ENCODE results near the gene PRUNE2. TPM values are rescaled to one million over a fixed set of nuclear protein-coding genes. Genes with fewer than 3 reads are reported as not detected.

PRUNE2 gene
- total RNA-seq, 4 donors from 2014 or later, result 4.0 to 20.7 (median 14.2) TPM

DNA sequence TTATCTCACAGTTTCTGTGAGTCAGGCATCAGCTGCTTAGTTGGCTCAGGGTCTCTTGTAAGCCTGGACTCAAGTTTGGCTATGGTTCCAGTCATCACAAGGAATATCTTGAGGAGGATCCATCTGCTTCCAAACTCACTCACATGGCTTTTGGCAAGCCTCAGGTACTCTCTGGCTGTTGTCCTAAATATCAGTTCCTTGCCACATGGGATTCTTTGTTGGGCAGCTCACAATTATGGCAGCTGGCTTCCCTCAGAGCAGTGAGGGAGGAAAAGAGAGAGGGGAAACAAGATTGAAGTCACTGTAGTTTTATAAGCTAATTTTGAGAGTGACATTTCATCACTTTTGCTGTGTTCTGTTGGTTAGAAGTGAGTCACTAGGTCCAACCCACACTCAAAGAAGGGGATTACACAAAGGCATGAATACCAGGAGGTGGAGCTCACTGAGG, 302.4 kb downstream of the PRUNE2 start:
- TF ChIP-seq, protein P1, sequence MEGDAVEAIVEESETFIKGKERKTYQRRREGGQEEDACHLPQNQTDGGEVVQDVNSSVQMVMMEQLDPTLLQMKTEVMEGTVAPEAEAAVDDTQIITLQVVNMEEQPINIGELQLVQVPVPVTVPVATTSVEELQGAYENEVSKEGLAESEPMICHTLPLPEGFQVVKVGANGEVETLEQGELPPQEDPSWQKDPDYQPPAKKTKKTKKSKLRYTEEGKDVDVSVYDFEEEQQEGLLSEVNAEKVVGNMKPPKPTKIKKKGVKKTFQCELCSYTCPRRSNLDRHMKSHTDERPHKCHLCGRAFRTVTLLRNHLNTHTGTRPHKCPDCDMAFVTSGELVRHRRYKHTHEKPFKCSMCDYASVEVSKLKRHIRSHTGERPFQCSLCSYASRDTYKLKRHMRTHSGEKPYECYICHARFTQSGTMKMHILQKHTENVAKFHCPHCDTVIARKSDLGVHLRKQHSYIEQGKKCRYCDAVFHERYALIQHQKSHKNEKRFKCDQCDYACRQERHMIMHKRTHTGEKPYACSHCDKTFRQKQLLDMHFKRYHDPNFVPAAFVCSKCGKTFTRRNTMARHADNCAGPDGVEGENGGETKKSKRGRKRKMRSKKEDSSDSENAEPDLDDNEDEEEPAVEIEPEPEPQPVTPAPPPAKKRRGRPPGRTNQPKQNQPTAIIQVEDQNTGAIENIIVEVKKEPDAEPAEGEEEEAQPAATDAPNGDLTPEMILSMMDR (IDR thresholded peaks at IDR 0.05; ENCODE audit: low read depth), result no peak

DNA sequence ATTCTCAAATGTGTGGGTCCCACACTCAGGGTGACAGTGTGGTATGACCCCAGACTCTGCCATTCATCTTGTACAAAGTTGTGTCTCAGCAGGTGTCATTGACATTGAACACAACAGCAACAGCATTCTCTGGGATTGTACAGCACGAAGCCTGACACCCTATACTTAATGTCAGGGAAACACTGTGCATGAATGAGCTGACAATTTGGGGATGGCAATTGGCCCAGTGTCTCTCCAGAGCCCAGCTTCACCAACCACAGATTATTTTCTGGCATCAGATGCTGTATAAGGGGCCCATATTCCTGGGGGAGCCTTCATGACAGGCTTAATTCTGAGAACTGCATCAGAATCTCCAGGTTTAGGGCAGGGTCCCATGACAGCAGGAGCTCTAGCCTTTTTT, 303.7 kb downstream of the PRUNE2 start:
- TF ChIP-seq, protein P1 (IDR thresholded peaks at IDR 0.05; ENCODE audit: low read depth), result no peak

DNA sequence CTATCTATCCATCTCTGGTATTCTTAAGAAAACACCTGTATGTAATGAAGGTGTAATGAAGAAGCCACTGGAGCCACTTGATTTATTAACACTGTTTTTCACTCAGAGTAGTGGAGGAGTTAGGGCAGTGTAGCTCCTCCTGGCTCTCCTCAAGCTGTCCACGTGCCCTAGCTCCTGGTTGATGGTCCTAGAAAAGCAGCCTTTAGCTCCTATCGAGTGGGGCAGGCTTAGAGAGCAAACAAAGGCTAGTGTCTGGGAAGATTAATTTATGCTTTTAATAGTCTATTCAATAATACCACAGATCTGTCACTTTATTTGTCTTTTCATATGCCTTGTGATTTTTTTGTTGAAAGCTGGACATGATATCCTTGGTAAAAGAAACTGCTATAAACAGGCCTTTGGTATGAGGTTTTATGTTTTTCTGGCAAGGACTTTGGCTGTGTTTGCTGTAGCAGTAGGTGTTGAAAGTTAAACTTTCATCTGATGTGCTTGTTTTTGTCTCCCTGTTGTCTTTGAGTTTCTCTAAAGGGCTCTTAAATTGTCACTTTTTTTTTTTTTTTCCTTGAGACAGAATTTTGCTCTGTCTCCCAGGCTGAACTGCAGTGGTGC, 305.8 kb downstream of the PRUNE2 start:
- TF ChIP-seq, protein P1 (IDR thresholded peaks at IDR 0.05; ENCODE audit: low read depth), result no peak

DNA sequence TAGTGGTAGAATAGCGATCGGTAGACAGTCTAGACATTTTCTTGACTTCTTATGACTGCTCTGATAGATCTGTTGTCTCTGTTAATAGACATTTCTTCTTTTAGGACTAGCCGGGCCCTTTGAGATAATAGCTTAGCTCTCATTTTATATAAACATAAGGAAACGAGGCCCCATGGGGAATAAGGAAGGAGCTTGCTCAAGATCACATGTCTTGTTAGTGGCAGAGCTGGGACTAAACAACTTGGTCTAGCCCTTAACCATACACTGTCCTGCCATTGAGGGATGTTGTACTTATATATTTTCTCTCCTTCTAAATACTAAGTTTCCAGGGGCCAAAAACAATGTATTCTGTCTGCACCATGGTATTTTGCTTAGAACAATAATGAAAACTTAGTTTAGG, 306.9 kb downstream of the PRUNE2 start:
- TF ChIP-seq, protein P1 (IDR thresholded peaks at IDR 0.05; ENCODE audit: low read depth), result no peak

DNA sequence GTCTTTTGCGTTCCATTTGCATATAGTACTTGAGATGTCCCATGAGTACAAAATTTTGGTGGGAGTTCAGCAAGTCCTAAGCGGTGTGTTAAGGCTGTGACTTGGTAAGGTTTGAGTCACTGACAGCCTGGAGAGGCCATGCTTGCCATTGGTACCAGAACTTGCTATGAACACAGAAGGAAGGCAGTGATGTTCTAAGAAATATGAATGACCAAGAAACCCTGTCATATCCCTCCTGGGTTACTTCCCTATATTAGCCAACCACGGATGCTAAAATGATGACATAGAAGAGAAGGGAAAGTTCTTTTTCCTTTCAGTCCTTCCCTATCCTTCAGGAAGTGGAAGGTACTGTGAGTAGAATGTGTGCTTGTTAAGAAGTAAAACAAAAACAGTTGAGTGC, 310.3 kb downstream of the PRUNE2 start:
- TF ChIP-seq, protein P1 (IDR thresholded peaks at IDR 0.05; ENCODE audit: low read depth), result no peak

DNA sequence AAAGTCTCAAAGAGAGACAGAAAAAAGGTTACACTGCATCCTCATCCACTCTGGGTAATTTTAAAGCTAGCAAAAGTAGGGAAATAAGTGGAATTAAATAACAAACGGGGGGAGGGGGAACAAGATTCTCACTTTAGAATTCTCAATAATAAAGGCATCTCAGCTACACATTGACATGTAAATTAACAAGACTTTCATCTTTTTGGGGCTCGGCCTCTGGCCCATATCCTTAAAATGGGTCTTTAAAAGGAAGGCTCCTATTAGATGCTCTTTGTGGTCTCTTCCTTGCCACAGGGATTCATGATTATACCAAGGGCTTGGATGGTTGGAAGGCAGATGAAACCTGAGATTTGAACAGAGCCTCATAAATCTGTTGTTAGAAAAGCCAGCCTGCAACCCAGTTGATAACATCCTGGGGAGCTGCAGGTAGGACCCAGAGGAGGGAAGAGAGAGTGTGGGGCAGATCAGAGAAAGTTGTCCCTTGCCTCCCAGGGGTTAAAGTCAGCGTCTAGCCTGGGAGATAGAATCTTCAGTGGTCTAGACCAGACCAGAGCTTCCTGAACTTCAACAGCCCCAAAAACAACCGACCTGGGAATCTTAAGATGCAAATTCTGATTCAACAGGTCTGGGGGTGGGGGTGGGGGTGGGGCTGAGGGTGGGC, 311.0 kb downstream of the PRUNE2 start:
- TF ChIP-seq, protein P1 (IDR thresholded peaks at IDR 0.05; ENCODE audit: low read depth), result no peak

DNA sequence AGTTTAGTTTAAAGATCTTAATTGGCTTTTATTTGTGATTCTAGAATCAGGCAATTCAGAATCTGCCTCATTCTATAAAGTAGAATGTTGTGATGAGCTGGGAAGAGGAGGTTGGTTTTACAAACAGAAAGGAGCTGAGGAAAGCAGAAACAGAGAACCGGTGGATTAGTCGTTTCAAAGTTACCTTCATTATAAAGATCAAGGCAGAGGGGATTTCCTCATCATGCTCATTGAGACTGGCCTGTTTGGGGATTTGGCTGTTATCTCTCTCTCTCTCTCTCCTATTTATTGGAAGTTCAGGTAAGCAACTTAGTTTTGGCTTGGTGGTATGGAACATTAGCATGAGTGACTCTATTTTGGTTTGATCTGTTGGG, 313.0 kb downstream of the PRUNE2 start:
- TF ChIP-seq, protein P1 (IDR thresholded peaks at IDR 0.05; ENCODE audit: low read depth), result no peak

Data from subcutaneous adipose tissue (tissue), 4 donors.